NB4 (cell line): Measurements from ENCODE around the gene COL17A1.

Experiments
- CTCF ChIP-seq: IDR thresholded peaks from one replicate; pipeline ENCODE4 v1.5.1; 2012; ENCODE audit warnings: low read depth, low read length
- POLR2A ChIP-seq: IDR thresholded peaks from 2 replicates; pipeline ENCODE4 v1.6.1; 2011; ENCODE audit warnings: mild to moderate bottlenecking; ENCODE audit not compliant: insufficient read length; ENCODE audit errors: extremely low read depth
- TF ChIP-seq, protein P1 (sequence below): IDR thresholded peaks from 2 replicates; pipeline ENCODE4 v1.6.1; 2011; ENCODE audit warnings: low read depth, low read length

- TF ChIP-seq CTCF, result no peak
- TF ChIP-seq, protein P1, sequence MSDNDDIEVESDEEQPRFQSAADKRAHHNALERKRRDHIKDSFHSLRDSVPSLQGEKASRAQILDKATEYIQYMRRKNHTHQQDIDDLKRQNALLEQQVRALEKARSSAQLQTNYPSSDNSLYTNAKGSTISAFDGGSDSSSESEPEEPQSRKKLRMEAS, result no peak
- no peak for TF ChIP-seq POLR2A
Observed at GRCh38 chr10:104088239-104088638, 2.6 kb upstream of the COL17A1 start.
